HepG2 (cell line): Measurements from ENCODE around the gene PNN. TPM values are rescaled to one million over a fixed set of nuclear protein-coding genes. Genes with fewer than 3 reads are reported as not detected.

Source experiments
- CHD2 ChIP-seq: IDR thresholded peaks from 2 replicates; pipeline ENCODE4 v1.6.1; 2011; ENCODE audit warnings: low read depth, low read length, improper control_type of control experiment
- HES4 ChIP-seq: sonication (generic); formaldehyde crosslinking; IDR thresholded peaks from 2 replicates; pipeline ENCODE4 v1.9.0; 2021; ENCODE audit warnings: mild to moderate bottlenecking, missing genetic modification reagents, borderline replicate concordance
- HOXA5 ChIP-seq: sonication (generic); formaldehyde crosslinking; IDR thresholded peaks from 2 replicates; pipeline ENCODE4 v1.4.0; 2020; ENCODE audit warnings: missing genetic modification reagents
- KLF9 ChIP-seq: IDR thresholded peaks from 2 replicates; pipeline ENCODE4 v1.6.1; 2016; ENCODE audit warnings: low read depth
- NKX3-1 ChIP-seq: sonication (generic); formaldehyde crosslinking; IDR thresholded peaks from 2 replicates; pipeline ENCODE4 v1.5.0; 2020; ENCODE audit warnings: missing genetic modification reagents
- PRMT3 ChIP-seq: sonication (generic); formaldehyde crosslinking; IDR thresholded peaks from 2 replicates; pipeline ENCODE4 v1.8.1; 2022; ENCODE audit warnings: low read depth, mild to moderate bottlenecking, moderate library complexity, missing genetic modification reagents, borderline replicate concordance
- ZNF557 ChIP-seq: sonication (generic); formaldehyde crosslinking; IDR thresholded peaks from 2 replicates; pipeline ENCODE4 v1.4.0; 2020; ENCODE audit warnings: missing genetic modification reagents
- ZNF670 ChIP-seq: sonication (generic); formaldehyde crosslinking; IDR thresholded peaks from 2 replicates; pipeline ENCODE4 v1.8.0; 2022; ENCODE audit warnings: mild to moderate bottlenecking, missing genetic modification reagents, borderline replicate concordance
- ZNF703 ChIP-seq: sonication (generic); formaldehyde crosslinking; IDR thresholded peaks from 2 replicates; pipeline ENCODE4 v1.5.1; 2020; ENCODE audit warnings: missing genetic modification reagents, mild to moderate bottlenecking, moderate library complexity, borderline replicate concordance
- ZSCAN29 ChIP-seq: sonication (generic); formaldehyde crosslinking; conservative IDR thresholded peaks from 2 replicates; pipeline ENCODE4 v1.4.0; 2020; ENCODE audit warnings: mild to moderate bottlenecking, missing genetic modification reagents
- polyA plus RNA-seq, 8 experiments: library from polyadenylated mRNA; depleted of rRNA in 3 of 8; stranded (reverse) in 7 of 8; unstranded in 1 of 8; fragments of >200 nt; fragmentation: Illumina TruSeq in 4 of 8; extraction: Trizol in 4 of 8; gene quantifications; 2 replicates each; pipeline versions ENCODE4 v1.2.1 to v1.2.3, GENCODE V29; 2011 to 2016; ENCODE audit warnings: low read depth in 4 of 8, missing spikeins in 1 of 8, mixed read lengths in 1 of 8; ENCODE audit not compliant: insufficient read depth in 1 of 8
- total RNA-seq, 5 experiments: library from RNA; depleted of rRNA; stranded (reverse); fragments of >200 nt; fragmentation: Illumina TruSeq; extraction: Trizol; gene quantifications; 2 replicates each; pipeline ENCODE4 v1.2.3, GENCODE V29; 2016; ENCODE audit warnings: low read depth in 1 of 5
- TF ChIP-seq, protein P1 (sequence below): sonication (generic); formaldehyde crosslinking; IDR thresholded peaks from 2 replicates; pipeline ENCODE4 v1.4.0; 2020; ENCODE audit warnings: missing genetic modification reagents
- TF ChIP-seq, protein P2 (sequence below): sonication (generic); formaldehyde crosslinking; IDR thresholded peaks from 2 replicates; pipeline ENCODE4 v1.4.0; 2020; ENCODE audit warnings: missing genetic modification reagents; ENCODE audit errors: not compliant biosample characterization
- TF ChIP-seq, protein P3 (sequence below): sonication (generic); formaldehyde crosslinking; IDR thresholded peaks from 2 replicates; pipeline ENCODE4 v1.5.0; 2020; ENCODE audit warnings: mild to moderate bottlenecking, missing genetic modification reagents
- TF ChIP-seq, protein P4 (sequence below): sonication (generic); formaldehyde crosslinking; IDR thresholded peaks from 2 replicates; pipeline ENCODE4 v1.5.0; 2020; ENCODE audit warnings: mild to moderate bottlenecking, missing genetic modification reagents, borderline replicate concordance
- TF ChIP-seq, protein P5 (sequence below): sonication (generic); formaldehyde crosslinking; IDR thresholded peaks from 2 replicates; pipeline ENCODE4 v1.4.0; 2020; ENCODE audit warnings: mild to moderate bottlenecking, low read depth, missing genetic modification reagents

The PNN gene
- total and polyA plus RNA-seq, 2 of the 13 experiments (the other 11 are each of a cell fraction or from before 2014, with no cell fraction given), result 58.0 to 214 TPM

DNA sequence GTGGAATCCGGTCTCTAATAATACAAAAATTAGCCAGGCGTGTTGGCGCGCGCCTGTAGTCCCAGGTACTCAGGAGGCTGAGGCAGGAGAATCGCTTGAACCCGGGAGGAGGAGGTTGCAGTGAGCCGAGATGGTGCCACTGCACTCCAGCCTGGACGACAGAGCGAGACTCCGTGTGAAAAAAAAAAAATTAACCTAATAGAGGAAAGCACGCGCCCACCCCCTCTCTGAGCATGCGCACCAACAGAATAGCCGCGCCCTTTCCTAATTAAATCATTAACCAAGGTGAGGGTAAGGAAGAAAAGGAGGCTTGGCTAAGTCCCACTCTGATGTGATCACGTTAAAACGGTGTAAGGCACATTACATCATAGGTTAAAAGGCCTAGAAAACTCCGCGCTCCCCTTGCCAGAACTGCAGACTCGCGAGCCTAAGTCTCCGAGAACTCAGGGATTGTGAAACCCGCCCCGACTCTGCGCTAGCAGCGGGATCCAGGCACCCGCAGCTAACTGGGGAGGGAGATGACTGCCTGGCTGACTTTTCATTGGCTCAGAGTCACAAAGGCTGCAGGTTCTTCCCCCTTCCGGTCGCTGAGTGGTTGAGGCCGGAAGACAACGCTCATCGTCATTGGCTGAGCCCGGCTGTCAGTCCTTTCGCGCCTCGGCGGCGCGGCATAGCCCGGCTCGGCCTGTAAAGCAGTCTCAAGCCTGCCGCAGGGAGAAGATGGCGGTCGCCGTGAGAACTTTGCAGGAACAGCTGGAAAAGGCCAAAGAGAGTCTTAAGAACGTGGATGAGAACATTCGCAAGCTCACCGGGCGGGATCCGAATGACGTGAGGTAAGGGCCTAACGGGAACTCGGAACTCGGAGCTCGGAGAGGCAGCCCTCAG, at the start of gene PNN (continued):
- TF ChIP-seq, protein P1, sequence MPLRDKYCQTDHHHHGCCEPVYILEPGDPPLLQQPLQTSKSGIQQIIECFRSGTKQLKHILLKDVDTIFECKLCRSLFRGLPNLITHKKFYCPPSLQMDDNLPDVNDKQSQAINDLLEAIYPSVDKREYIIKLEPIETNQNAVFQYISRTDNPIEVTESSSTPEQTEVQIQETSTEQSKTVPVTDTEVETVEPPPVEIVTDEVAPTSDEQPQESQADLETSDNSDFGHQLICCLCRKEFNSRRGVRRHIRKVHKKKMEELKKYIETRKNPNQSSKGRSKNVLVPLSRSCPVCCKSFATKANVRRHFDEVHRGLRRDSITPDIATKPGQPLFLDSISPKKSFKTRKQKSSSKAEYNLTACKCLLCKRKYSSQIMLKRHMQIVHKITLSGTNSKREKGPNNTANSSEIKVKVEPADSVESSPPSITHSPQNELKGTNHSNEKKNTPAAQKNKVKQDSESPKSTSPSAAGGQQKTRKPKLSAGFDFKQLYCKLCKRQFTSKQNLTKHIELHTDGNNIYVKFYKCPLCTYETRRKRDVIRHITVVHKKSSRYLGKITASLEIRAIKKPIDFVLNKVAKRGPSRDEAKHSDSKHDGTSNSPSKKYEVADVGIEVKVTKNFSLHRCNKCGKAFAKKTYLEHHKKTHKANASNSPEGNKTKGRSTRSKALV (CRISPR knock-in tag), result peak; percentile 56; the same call in 1 of the 2 replicates
- TF ChIP-seq ZNF703 (no peak), NKX3-1 (CRISPR knock-in tag) (peak; percentile 65; the same call in 1 of the 2 replicates), CHD2 (peak; percentile 97), ZNF670 (CRISPR knock-in tag) (peak; percentile 83), HOXA5 (CRISPR knock-in tag) (peak; percentile 90), KLF9 (CRISPR knock-in tag) (no peak; the same call in 1 of the 2 replicates), PRMT3 (CRISPR knock-in tag) (no peak), HES4 (CRISPR knock-in tag) (peak; percentile 82; the same call in 1 of the 2 replicates), ZNF557 (CRISPR knock-in tag) (peak; percentile 93; the same call in 1 of the 2 replicates), ZSCAN29 (CRISPR knock-in tag) (peak; percentile 80)
- TF ChIP-seq, protein P2, sequence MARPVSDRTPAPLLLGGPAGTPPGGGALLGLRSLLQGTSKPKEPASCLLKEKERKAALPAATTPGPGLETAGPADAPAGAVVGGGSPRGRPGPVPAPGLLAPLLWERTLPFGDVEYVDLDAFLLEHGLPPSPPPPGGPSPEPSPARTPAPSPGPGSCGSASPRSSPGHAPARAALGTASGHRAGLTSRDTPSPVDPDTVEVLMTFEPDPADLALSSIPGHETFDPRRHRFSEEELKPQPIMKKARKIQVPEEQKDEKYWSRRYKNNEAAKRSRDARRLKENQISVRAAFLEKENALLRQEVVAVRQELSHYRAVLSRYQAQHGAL (CRISPR knock-in tag), result peak; percentile 99
- TF ChIP-seq, protein P3, sequence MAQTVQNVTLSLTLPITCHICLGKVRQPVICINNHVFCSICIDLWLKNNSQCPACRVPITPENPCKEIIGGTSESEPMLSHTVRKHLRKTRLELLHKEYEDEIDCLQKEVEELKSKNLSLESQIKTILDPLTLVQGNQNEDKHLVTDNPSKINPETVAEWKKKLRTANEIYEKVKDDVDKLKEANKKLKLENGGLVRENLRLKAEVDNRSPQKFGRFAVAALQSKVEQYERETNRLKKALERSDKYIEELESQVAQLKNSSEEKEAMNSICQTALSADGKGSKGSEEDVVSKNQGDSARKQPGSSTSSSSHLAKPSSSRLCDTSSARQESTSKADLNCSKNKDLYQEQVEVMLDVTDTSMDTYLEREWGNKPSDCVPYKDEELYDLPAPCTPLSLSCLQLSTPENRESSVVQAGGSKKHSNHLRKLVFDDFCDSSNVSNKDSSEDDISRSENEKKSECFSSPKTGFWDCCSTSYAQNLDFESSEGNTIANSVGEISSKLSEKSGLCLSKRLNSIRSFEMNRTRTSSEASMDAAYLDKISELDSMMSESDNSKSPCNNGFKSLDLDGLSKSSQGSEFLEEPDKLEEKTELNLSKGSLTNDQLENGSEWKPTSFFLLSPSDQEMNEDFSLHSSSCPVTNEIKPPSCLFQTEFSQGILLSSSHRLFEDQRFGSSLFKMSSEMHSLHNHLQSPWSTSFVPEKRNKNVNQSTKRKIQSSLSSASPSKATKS (CRISPR knock-in tag), result no peak; the same call in 1 of the 2 replicates
- TF ChIP-seq, protein P4, sequence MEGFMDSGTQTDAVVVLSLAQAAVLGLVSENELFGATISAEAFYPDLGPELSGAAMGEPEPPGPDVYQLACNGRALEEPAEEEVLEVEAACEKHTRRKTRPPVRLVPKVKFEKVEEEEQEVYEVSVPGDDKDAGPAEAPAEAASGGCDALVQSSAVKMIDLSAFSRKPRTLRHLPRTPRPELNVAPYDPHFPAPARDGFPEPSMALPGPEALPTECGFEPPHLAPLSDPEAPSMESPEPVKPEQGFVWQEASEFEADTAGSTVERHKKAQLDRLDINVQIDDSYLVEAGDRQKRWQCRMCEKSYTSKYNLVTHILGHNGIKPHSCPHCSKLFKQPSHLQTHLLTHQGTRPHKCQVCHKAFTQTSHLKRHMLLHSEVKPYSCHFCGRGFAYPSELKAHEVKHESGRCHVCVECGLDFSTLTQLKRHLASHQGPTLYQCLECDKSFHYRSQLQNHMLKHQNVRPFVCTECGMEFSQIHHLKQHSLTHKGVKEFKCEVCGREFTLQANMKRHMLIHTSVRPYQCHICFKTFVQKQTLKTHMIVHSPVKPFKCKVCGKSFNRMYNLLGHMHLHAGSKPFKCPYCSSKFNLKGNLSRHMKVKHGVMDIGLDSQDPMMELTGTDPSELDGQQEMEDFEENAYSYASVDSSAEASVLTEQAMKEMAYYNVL, result peak; percentile 97
- TF ChIP-seq, protein P5, sequence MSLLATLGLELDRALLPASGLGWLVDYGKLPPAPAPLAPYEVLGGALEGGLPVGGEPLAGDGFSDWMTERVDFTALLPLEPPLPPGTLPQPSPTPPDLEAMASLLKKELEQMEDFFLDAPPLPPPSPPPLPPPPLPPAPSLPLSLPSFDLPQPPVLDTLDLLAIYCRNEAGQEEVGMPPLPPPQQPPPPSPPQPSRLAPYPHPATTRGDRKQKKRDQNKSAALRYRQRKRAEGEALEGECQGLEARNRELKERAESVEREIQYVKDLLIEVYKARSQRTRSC (CRISPR knock-in tag), result peak; percentile 77; the same call in 1 of the 2 replicates
